GM13977 (cell line): ENCODE data around the gene DCAF15.

Experiments used
- DNase-seq: peaks from one replicate; pipeline ENCODE4 v3.0.0; 2012; ENCODE audit warnings: low spot score
- CTCF ChIP-seq: IDR thresholded peaks from 2 replicates; pipeline ENCODE4 v1.5.1; 2012; ENCODE audit warnings: mild to moderate bottlenecking, control low read depth; ENCODE audit not compliant: insufficient read depth; ENCODE audit errors: extremely low read depth, missing control alignments
- in situ Hi-C: fragments of 300-500 bp; cut with MboI; formaldehyde crosslinking; loops from one replicate; pipeline ENCODE4 v1.12.0; 2022; ENCODE audit warnings: low sequenced_read_pairs, low pct_unique_long_range_greater_than_20kb, mixed read lengths, inconsistent platforms; ENCODE audit not compliant: unreplicated experiment

The DCAF15 gene

DNA sequence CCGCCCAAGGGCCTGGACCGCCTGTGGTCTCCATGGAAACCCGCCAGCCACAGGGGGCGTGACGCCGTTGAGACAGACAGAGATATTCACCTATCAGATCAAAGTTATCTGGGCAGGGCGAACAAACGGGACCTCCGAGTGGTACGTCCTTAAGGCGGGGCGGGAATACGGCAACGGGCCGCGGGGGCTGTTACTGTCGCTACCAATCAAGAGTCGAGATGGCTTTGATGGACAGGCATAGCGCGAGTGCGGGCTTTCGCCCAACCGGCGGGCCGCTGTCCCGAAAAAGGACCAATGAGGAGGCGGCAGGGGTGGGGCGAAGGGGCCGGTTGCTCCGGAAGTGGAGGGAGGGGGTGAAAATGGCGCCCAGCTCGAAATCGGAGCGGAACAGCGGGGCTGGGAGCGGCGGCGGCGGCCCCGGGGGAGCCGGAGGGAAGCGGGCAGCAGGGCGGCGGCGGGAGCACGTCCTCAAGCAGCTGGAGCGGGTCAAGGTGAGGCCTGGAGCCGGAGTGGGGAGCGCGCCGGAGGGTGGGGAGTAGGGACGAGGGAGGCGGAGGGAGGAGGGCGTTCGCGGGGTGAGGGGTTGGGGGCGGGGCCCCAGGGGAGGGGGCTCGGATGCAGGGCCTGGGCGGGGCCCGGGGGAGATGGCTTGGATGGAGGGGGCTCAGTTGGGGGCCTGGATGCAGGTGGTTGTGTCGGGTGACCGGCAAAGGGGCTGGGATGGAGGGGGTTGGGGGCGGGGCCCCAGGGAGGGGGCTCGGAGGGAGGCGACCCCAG is at the start of gene DCAF15:
Gene DCAF15, plus strand, starts transcription at position 356 of the 777 bp plus-strand sequence. Its CDS starts 4 bp downstream, at position 360.
- peak; percentile 100 for DNase-seq
- no peak for TF ChIP-seq CTCF
- in situ Hi-C loops: no loop called here

- in situ Hi-C loops: no loop called here
- peak; percentile 36 for TF ChIP-seq CTCF
- DNase-seq: no peak
These were observed 49.2 kb upstream of the DCAF15 start for GRCh38 chr19:13902993-13903555.

DNA sequence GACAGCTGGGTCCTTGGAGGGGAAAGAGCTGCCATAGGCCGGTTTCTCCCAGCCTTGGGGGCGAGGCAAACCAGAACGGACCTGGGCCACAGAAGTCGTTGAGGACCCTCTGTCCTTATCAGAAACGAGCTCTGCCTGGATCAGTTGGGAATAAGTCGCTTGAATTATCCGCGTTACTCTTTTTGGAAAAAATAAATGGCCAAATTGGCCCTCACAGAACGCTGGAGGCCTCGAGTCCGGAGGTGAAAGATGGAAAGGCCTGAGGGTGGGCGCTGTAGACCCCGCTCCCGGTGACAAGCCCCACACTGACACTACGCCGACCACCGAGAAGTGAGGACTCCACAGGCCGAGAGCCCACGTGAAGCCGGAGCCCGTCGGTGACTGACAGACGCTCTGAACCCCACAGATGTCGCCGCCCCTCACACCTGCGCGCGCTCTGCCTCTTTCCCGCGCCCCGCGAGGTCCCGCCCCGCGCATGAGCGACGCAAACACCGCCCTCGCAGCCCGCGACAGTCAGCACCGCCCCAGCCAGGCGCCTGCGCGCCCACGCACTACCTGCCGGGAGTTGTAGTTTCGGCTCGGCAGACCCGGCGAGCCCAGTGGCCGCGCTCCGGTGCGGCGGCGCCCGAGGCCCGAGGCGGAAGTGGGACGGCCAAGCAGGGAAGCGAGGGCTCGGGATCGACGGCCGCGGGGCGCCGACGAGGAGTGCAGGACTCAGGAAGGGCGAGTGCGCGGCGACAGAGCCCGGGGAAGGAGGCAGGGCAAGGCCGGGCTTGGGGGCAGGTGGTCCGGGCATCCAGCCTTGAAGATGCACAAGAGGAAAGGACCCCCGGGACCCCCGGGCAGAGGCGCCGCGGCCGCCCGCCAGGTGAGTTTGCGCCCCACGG is 46.4 kb upstream of the DCAF15 start, which contains the start of the genes BRME1 and CC2D1A:
Gene BRME1, minus strand, starts transcription at position 484 of the 887 bp plus-strand sequence. CDS start 1,225 bp downstream, outside the sequence.
Gene CC2D1A, plus strand, starts transcription at position 568 of the 887 bp plus-strand sequence. Its CDS starts 241 bp downstream, at position 809.
- peak; percentile 100 for DNase-seq
- in situ Hi-C loops: no loop called here
- no peak for TF ChIP-seq CTCF

DNA sequence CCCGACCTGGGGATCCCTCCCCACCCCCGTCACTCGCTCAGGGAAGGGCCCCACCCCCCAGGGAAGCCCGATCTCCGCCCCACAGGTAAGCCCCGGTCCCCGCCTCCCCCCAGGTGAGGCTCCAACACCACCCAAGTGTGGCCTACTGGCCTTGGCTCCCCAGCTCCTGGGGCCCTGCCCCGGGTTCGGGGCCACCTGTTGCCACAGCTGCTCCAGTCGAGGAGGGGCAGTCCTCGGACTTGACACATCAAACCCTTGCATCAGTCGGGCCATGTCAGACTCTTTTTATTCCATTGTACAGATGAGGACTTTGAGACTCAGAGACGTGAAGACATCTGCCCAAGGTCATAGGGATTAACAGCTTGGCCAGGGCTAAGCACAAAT is 45.8 kb upstream of the DCAF15 start:
- no peak for TF ChIP-seq CTCF
- no peak for DNase-seq
- in situ Hi-C loops: no loop called here

DNA sequence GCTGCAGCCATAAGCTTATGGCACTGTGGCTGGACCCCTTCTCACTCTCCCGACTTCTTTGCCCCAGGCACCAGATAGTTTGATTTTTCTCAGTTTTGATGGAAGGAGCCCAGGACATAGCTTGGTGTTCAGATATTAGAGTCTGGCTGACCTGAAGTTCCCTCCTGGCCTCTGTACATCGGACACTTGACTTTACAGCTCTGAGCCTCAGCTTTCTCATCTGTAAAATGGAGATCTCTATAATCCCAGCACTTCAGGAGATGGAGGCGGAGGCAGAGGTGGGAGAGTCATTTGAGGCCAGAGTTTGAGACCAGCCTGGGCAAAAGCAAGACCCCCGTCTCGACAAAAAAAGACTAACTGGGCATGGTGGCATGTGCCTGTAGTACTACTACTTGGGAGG is 45.4 kb upstream of the DCAF15 start:
- no peak for TF ChIP-seq CTCF
- no peak for DNase-seq
- in situ Hi-C loops: no loop called here

DNA sequence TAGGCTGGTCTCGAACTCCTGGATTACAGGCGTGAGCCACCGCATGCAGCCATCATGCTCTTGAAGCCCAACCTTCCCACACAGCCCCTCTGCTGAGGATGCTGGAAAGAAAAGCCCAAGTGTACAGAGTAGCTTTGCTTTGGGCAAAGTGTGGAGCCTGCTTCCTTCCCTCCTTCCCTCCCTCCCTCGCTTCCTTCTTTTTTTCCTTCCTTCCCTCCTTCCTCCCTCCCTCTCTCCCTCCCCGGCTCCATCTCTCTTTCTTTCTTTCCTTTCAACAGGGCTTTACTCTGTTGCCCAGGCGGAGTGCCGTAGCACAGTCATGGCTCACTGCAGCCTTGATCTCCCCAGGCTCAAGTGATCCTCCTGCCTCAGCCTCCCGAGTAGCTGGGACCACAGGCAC is 43.6 kb upstream of the DCAF15 start:
- TF ChIP-seq CTCF: no peak
- in situ Hi-C loops: no loop called here
- DNase-seq: no peak
